GM19240 (cell line): ENCODE results near the gene PAFAH1B1.
"Not testable (repeated sequence)": the region's sequence is repeated elsewhere in the genome, so short reads cannot be mapped to it uniquely, and the experiment has no call there.

Source experiments
- DNase-seq: peaks from one replicate; pipeline ENCODE4 v3.0.0; 2011; ENCODE audit warnings: low spot score; ENCODE audit not compliant: insufficient read length

The PAFAH1B1 gene

GRCh38 chr17:2635675-2636074, 42.2 kb downstream of the PAFAH1B1 start:
- DNase-seq, result no peak

DNA sequence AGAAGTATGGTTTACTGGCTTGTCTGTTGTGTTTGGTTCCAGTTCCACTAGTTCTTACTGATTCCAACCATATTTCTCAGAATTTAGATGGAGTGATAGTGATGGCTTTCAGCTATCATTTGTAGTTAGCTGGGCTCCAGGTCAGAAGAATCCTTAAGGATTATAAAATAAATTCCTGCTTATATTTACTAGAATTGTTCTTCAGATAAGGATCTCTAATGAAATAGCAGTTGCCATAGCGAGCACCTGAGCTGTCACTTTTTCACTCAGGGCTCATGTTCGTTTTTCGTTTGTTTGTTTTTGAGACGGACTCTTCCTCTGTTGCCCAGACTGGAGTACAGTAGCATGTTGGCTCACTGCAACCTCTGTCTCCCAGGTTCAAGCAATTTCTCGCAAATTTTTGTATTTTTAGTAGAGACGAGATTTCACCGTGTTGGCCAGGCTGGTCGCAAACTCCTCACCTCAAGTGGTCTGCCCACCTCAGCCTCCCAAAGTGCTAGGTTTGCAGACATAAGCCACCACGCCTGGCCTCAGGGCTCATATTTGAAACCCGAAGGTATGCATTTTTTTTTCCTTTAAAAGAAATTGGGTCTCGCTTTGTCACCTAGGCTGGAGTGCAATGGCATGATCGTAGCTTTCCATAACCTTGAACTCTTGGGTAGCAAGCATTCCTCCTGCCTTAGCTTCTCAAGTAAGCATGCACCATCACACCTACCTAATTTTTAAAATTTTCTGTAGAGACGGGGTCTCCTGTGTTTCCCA, 42.9 kb downstream of the PAFAH1B1 start:
- DNase-seq, result no peak

DNA sequence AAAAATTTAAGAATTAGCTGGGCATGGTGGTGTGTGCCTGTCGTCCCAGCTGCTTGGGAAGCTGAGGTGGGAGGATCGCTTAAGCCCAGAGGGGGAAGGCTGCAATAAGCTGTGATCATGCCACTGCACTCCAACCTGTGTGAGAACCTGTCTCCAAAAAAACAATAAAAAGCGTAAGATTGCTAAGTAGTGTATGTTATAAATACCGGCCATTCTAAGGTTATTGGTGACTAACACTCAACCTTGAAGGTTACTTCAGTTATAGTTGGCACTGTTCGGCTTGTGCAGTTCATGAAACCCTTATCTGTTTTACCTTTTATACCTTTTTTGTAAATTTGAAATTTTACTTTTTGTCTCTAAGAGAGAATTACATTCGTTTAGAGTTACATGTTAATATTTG, 44.0 kb downstream of the PAFAH1B1 start:
- no peak for DNase-seq

DNA sequence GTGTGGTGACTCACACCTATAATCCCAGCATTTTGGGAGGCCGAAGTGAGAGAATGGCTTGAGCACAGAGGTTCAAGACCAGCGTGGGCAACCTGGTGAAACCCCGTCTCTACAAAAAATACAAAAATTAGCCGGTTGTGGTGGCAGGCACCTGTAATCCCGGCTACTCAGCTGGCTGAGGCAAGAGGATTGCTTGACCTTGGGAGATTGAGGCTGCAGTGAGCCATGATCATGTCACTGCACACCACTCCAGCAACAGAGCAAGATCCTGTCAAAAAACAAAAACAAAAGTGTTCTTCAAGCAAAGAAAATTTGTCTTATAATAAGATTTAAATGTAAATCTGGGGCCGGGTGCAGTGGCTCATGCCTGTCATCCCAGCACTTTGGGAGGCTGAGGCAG, 51.5 kb downstream of the PAFAH1B1 start:
- DNase-seq, result no peak

DNA sequence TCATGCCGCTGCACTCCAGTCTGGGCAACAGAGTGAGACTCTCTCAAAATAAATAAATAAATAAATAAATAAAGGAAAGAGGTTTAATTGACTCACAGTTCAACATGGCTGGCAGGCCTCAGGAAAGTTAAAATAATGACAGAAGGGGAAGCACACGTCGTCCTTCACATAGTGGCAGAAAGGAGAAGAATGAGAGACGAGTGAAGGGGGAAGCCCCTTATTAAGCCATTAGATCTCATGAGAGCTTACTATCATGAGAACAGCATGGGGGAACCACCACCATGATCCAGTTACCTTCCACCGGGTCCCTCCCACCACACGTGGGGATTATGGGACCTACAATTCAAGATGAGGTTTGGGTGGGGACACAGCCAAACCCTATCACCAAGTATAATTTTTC, 54.5 kb downstream of the PAFAH1B1 start:
- DNase-seq, result no peak

GRCh38 chr17:2649191-2649590, 55.7 kb downstream of the PAFAH1B1 start:
- DNase-seq, result no peak

- not testable (repeated sequence) for DNase-seq
Measured at GRCh38 chr17:2652911-2653310, 59.5 kb downstream of the PAFAH1B1 start.

DNA sequence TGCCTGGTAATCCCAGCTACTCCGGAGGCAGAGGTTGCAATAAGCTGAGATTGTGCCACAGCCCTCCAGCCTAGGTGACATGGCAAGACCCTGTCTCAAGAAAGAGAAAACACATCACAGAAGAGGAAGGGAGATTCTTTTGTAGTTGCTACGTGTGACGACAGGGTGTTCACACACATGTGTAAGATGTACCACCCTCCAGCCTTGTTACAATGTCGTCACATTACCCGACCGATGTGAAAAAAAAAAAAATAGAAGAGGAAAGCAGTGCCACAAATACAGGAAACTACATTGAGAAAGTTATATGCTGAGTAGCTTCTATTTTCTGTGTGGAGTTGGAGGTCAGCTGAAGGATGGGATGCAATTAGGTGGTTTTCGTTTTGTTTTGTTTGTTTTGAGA, 62.1 kb downstream of the PAFAH1B1 start:
- no peak for DNase-seq

DNA sequence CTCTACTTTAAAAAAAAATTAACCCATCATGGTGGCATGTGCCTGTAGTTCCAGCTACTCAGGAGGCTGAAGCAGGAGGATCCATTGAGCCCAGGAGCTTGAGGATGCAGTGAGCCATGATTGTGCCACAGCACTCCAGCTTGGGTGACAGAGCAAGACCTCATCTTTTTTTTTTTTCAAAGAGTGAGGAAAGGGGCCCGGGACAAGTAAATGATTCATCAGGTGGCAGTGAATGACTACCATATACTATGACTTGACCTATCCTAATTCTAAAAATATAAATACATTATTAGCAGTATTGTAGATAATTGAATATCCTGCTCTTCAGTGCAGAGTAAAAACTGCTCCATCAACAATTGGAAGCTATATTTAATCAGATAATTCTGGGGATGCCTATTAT, 62.8 kb downstream of the PAFAH1B1 start:
- no peak for DNase-seq

GRCh38 chr17:2659337-2659736, 65.9 kb downstream of the PAFAH1B1 start:
- not testable (repeated sequence) for DNase-seq

DNA sequence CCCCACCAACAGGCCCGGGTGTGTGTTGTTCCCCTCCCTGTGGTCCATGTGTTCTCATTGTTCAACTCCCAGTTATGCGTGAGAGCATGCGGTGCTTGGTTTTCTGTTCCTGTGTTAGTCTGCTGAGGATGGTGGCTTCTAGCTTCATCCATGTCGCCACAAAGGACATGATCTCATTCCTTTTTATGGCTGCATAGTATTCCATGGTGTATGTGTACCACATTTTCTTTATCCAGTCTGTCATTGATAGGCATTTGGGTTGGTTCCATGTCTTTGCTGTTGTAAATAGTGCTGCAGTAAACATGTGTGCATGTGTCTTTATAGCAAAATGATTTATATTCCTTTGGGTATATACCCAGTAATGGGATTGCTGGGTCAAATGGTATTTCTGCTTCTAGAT, 67.0 kb downstream of the PAFAH1B1 start:
- DNase-seq, result not testable (repeated sequence)

GRCh38 chr17:2672026-2672425, 78.6 kb downstream of the PAFAH1B1 start:
- DNase-seq, result no peak

DNA sequence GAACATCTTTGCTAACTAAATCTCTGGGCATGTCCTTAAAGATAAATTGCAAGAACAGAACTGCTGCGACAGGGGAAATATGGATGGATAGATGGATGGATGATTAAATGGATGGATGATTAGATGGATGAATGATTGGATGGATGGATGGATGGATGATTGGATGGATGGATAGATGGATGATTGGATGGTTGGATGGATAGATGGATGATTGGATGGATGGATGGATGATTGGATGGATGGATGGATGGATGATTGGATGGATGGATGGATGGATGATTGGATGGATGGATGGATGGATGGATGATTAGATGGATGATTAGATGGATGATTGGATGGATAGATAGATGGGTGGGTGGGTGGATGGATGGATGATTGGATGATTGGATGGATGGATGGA, 85.8 kb downstream of the PAFAH1B1 start:
- DNase-seq, result not testable (repeated sequence)

DNA sequence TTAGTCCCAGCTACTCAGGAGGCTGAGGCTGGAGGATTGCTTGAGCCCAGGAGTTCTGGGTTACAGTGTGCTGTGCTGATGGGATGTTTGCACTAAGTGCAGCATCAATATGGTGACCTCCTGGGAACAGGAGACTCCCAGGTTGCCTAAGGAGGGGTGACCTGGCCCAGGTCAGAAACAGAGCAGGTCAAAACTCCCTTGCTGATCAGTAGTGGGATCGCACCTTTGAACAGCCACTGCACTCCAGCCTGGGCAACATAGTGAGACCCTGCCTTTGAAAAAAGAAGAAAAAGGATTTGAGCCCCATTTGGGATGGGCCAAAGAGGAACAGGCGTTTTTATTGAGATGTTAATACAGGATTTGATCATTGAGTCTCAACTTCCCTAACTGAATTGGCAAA, 87.5 kb downstream of the PAFAH1B1 start:
- DNase-seq, result no peak

- DNase-seq, result no peak
Measured at GRCh38 chr17:2681650-2682049, 88.2 kb downstream of the PAFAH1B1 start.

GRCh38 chr17:2682176-2682938, 88.9 kb downstream of the PAFAH1B1 start:
- DNase-seq, result no peak

GRCh38 chr17:2683912-2684311, 90.5 kb downstream of the PAFAH1B1 start:
- no peak for DNase-seq

DNA sequence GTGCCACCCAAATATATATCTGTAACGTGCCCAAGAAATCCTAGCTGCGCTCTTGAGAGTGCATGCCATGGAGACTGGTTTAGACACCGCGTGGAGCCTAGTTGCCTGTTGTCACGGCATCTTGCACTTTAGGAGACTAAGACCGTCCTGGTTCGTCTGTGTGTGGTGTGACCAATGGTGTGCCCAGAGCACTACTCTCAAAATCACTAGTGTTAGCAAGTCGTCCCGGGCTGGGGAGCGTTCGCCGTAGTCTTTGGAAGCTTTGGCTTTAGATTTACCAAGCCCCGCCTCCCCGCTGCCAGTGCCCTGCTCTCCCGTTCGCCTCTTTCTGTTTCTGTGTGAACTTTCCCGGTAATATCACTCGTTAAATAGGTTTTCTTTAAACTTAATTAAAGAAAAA, 91.1 kb downstream of the PAFAH1B1 start:
- no peak for DNase-seq

DNA sequence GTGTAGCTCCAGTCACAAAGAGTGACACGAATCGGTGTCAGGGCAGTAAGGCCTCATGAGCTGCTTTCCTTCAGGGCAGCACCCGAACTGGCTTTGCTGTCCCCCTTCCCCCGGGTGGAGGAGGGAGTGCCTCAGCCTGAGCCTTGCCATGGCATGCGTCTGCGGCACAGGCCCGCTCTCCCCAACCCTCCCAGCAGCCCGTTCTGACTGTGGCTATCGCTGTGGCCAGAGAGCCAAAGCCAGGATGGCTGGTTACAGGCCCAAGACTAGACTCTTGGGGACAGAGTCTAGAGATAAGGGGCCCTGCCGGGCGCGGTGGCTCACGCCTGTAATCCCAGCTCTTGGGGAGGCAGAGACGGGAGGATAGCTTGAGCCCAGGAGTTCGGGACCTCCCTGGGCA, 92.2 kb downstream of the PAFAH1B1 start:
- DNase-seq, result no peak

GRCh38 chr17:2687074-2687418, 93.6 kb downstream of the PAFAH1B1 start:
- DNase-seq, result no peak

- DNase-seq, result peak; percentile 1
Measured at GRCh38 chr17:2688351-2689342, 95.2 kb downstream of the PAFAH1B1 start.
